Stimulated activated memory B cell treated with anti-CD40 and anti-IgM and Interleukin-4, amounts not matched to agents 10 μg/mL and 1 μg/mL and 100 μg/mL, for 72 hours (primary cell): Measurements from ENCODE around the gene ZNF674.
A peak's percentile ranks its signal among the peaks of the same experiment; 100 is the strongest.
"Not testable (repeated sequence)": the region's sequence is repeated elsewhere in the genome, so short reads cannot be mapped to it uniquely, and the experiment has no call there.

Experiments used
- ATAC-seq: fragments of 150-1000 bp; cut with Tn5 transposase; 2 replicates; pipeline ENCODE4 v1.10.0; 2021
- H3K27ac Mint-ChIP-seq: one replicate; pipeline ENCODE4 v1.8.0; 2022; ENCODE audit warnings: mild to moderate bottlenecking, mixed read lengths
- H3K27me3 Mint-ChIP-seq: one replicate; pipeline ENCODE4 v1.8.0; 2022; ENCODE audit warnings: mixed read lengths
- H3K36me3 Mint-ChIP-seq: one replicate; pipeline ENCODE4 v1.8.0; 2022; ENCODE audit warnings: mixed read lengths
- H3K4me1 Mint-ChIP-seq: one replicate; pipeline ENCODE4 v1.8.0; 2022; ENCODE audit warnings: mixed read lengths
- H3K4me3 Mint-ChIP-seq: one replicate; pipeline ENCODE4 v1.8.0; 2022; ENCODE audit warnings: mild to moderate bottlenecking, moderate library complexity, mixed read lengths
- H3K9me3 Mint-ChIP-seq: one replicate; pipeline ENCODE4 v1.8.0; 2022; ENCODE audit warnings: mixed read lengths

The ZNF674 gene

GRCh38 chrX:46573892-46574773 lies 28.9 kb upstream of the ZNF674 start:
- ATAC-seq: peak; percentile 67
- Mint-ChIP-seq H3K4me1 (peaks cover 48% of the 10 kb centered on the region), H3K27ac (peak overlapping the region; percentile 85)

GRCh38 chrX:46573331-46573891 lies 28.2 kb upstream of the ZNF674 start, which contains the start of gene CHST7:
Gene CHST7 (plus strand): TSS chrX:46573765. CDS start chrX:46573932, 167 bp downstream.
- peak within 1 kb of the TSS; percentile 85 for H3K27ac Mint-ChIP-seq
- peak within 1 kb of the TSS; percentile 86 for H3K4me3 Mint-ChIP-seq
- no peaks in the 10 kb centered on the region for H3K9me3 Mint-ChIP-seq
- peak; percentile 79 for ATAC-seq
- no peaks in the 10 kb centered on the region for H3K36me3 Mint-ChIP-seq
- H3K27me3 Mint-ChIP-seq: no peaks in the 10 kb centered on the region
- H3K4me1 Mint-ChIP-seq: peaks cover 48% of the 10 kb centered on the region

More at GRCh38 chrX:46573892-46574773, 28.9 kb upstream of the ZNF674 start:
- H3K9me3 Mint-ChIP-seq: no peaks in the 10 kb centered on the region
- no peaks in the 10 kb centered on the region for H3K36me3 Mint-ChIP-seq
- H3K4me3 Mint-ChIP-seq: peak overlapping the region; percentile 86
- H3K27me3 Mint-ChIP-seq: no peaks in the 10 kb centered on the region

GRCh38 chrX:46572340-46572936 lies 27.2 kb upstream of the ZNF674 start:
- H3K27ac Mint-ChIP-seq: peak overlapping the region; percentile 85
- no peaks in the 10 kb centered on the region for H3K27me3 Mint-ChIP-seq
- peak; percentile 61 for ATAC-seq
- H3K4me3 Mint-ChIP-seq: peak overlapping the region; percentile 86
- no peaks in the 10 kb centered on the region for H3K36me3 Mint-ChIP-seq
- no peaks in the 10 kb centered on the region for H3K9me3 Mint-ChIP-seq
- peaks cover 44% of the 10 kb centered on the region for H3K4me1 Mint-ChIP-seq

GRCh38 chrX:46571423-46572339 lies 26.5 kb upstream of the ZNF674 start:
- Mint-ChIP-seq H3K4me3 (peak overlapping the region; percentile 34), H3K36me3 (no peaks in the 10 kb centered on the region), H3K27me3 (no peaks in the 10 kb centered on the region), H3K27ac (peak overlapping the region; percentile 85), H3K9me3 (no peaks in the 10 kb centered on the region), H3K4me1 (peaks cover 39% of the 10 kb centered on the region)
- peak; percentile 42 for ATAC-seq

- no peaks in the 10 kb centered on the region for H3K36me3 Mint-ChIP-seq
- H3K4me3 Mint-ChIP-seq: no peak overlapping the region
- H3K27ac Mint-ChIP-seq: no peak overlapping the region
- no peaks in the 10 kb centered on the region for H3K27me3 Mint-ChIP-seq
- peaks cover 24% of the 10 kb centered on the region for H3K4me1 Mint-ChIP-seq
- H3K9me3 Mint-ChIP-seq: no peaks in the 10 kb centered on the region
- ATAC-seq: no peak
Observed at GRCh38 chrX:46569621-46570020, 24.4 kb upstream of the ZNF674 start.

- H3K27ac Mint-ChIP-seq: no peak overlapping the region
- H3K4me1 Mint-ChIP-seq: peaks cover 18% of the 10 kb centered on the region
- no peaks in the 10 kb centered on the region for H3K36me3 Mint-ChIP-seq
- H3K27me3 Mint-ChIP-seq: no peaks in the 10 kb centered on the region
- no peak overlapping the region for H3K4me3 Mint-ChIP-seq
- no peak for ATAC-seq
- no peaks in the 10 kb centered on the region for H3K9me3 Mint-ChIP-seq
Observed at GRCh38 chrX:46567388-46567787, 22.2 kb upstream of the ZNF674 start.

GRCh38 chrX:46561824-46562657 lies 16.8 kb upstream of the ZNF674 start:
- H3K36me3 Mint-ChIP-seq: no peaks in the 10 kb centered on the region
- peaks cover 9% of the 10 kb centered on the region for H3K27me3 Mint-ChIP-seq
- H3K4me3 Mint-ChIP-seq: peak overlapping the region; percentile 40
- no peaks in the 10 kb centered on the region for H3K9me3 Mint-ChIP-seq
- peak overlapping the region; percentile 68 for H3K27ac Mint-ChIP-seq
- peak; percentile 100 for ATAC-seq
- peaks cover 19% of the 10 kb centered on the region for H3K4me1 Mint-ChIP-seq

- Mint-ChIP-seq H3K27ac (no peak overlapping the region), H3K36me3 (no peaks in the 10 kb centered on the region), H3K27me3 (peaks cover 13% of the 10 kb centered on the region), H3K4me3 (no peak overlapping the region), H3K4me1 (peaks cover 19% of the 10 kb centered on the region), H3K9me3 (no peaks in the 10 kb centered on the region)
- no peak for ATAC-seq
Observed at GRCh38 chrX:46559062-46559461, 13.8 kb upstream of the ZNF674 start.

- Mint-ChIP-seq H3K27ac (no peak overlapping the region), H3K9me3 (no peaks in the 10 kb centered on the region), H3K4me1 (no peaks in the 10 kb centered on the region), H3K4me3 (no peak overlapping the region), H3K36me3 (peaks cover 5% of the 10 kb centered on the region), H3K27me3 (peaks cover 13% of the 10 kb centered on the region)
- ATAC-seq: no peak
Observed at GRCh38 chrX:46554942-46555341, 9.7 kb upstream of the ZNF674 start.

GRCh38 chrX:46553935-46554334 lies 8.7 kb upstream of the ZNF674 start:
- ATAC-seq: no peak
- Mint-ChIP-seq H3K9me3 (no peaks in the 10 kb centered on the region), H3K4me3 (no peak overlapping the region), H3K4me1 (no peaks in the 10 kb centered on the region), H3K27ac (no peak overlapping the region), H3K36me3 (peaks cover 8% of the 10 kb centered on the region), H3K27me3 (peaks cover 13% of the 10 kb centered on the region)

GRCh38 chrX:46551494-46552128 lies 6.4 kb upstream of the ZNF674 start:
- Mint-ChIP-seq H3K4me1 (peaks cover under 1% of the 10 kb centered on the region), H3K4me3 (no peak overlapping the region), H3K27me3 (peaks cover under 1% of the 10 kb centered on the region), H3K36me3 (peaks cover 11% of the 10 kb centered on the region), H3K9me3 (no peaks in the 10 kb centered on the region), H3K27ac (no peak overlapping the region)
- ATAC-seq: no peak

GRCh38 chrX:46549914-46550313 lies 4.7 kb upstream of the ZNF674 start:
- Mint-ChIP-seq H3K27ac (no peak overlapping the region), H3K9me3 (no peaks in the 10 kb centered on the region), H3K36me3 (peaks cover 11% of the 10 kb centered on the region), H3K27me3 (no peaks in the 10 kb centered on the region), H3K4me3 (no peak overlapping the region), H3K4me1 (peaks cover 7% of the 10 kb centered on the region)
- no peak for ATAC-seq

GRCh38 chrX:46547857-46548256 lies 2.6 kb upstream of the ZNF674 start:
- Mint-ChIP-seq H3K27ac (no peak overlapping the region), H3K36me3 (peaks cover 9% of the 10 kb centered on the region), H3K4me3 (no peak overlapping the region), H3K9me3 (no peaks in the 10 kb centered on the region), H3K27me3 (no peaks in the 10 kb centered on the region), H3K4me1 (peaks cover 15% of the 10 kb centered on the region)
- no peak for ATAC-seq

- Mint-ChIP-seq H3K27ac (peak overlapping the region; percentile 90), H3K4me1 (peaks cover 15% of the 10 kb centered on the region), H3K4me3 (peak overlapping the region; percentile 96)
- not testable (repeated sequence) for H3K36me3 Mint-ChIP-seq, H3K27me3 Mint-ChIP-seq, ATAC-seq, H3K9me3 Mint-ChIP-seq
Observed at GRCh38 chrX:46544527-46544926, 694 bp downstream of the ZNF674 start.
